Measurements from ENCODE around the gene ARSA. TPM values are rescaled to one million over a fixed set of nuclear protein-coding genes. Genes with fewer than 3 reads are reported as not detected.

The ARSA gene
- total and polyA plus RNA-seq, 2 of the 13 experiments (the other 11 are each of a cell fraction or from before 2014, with no cell fraction given): 9.0 to 11.5 TPM

GRCh38 chr22:50613291-50613981 is 14.5 kb downstream of the ARSA start (continued):
- TF ChIP-seq ZNF382 (CRISPR knock-in tag; IDR thresholded peaks at IDR 0.05; ENCODE audit: borderline replicate concordance) (no peak), POGZ (CRISPR knock-in tag; IDR thresholded peaks at IDR 0.05) (0 out of 2 replicates have a peak, but pooled peaks have one; percentile 29), ZNF121 (CRISPR knock-in tag; IDR thresholded peaks at IDR 0.05) (no peak), ZNF558 (CRISPR knock-in tag; IDR thresholded peaks at IDR 0.05; ENCODE audit: borderline replicate concordance) (no peak), ETV5 (CRISPR knock-in tag; IDR thresholded peaks at IDR 0.05; ENCODE audit: borderline replicate concordance) (peak; percentile 80; the same call in 1 of the 2 replicates), ZNF891 (CRISPR knock-in tag; IDR thresholded peaks at IDR 0.05) (no peak; the same call in 1 of the 2 replicates), ELF3 (CRISPR knock-in tag; IDR thresholded peaks at IDR 0.05) (peak; percentile 90), ZNF430 (CRISPR knock-in tag; IDR thresholded peaks at IDR 0.05) (no peak), AHDC1 (CRISPR knock-in tag; IDR thresholded peaks at IDR 0.05; ENCODE audit: borderline replicate concordance) (no peak), ZNF609 (CRISPR knock-in tag; IDR thresholded peaks at IDR 0.05; ENCODE audit: borderline replicate concordance) (no peak), ZNF792 (CRISPR knock-in tag; IDR thresholded peaks at IDR 0.05) (0 out of 2 replicates have a peak, but pooled peaks have one; percentile 52), ZNF484 (CRISPR knock-in tag; IDR thresholded peaks at IDR 0.05; ENCODE audit: borderline replicate concordance, low read depth) (no peak), UBTF (CRISPR knock-in tag; IDR thresholded peaks at IDR 0.05) (peak; percentile 84), HNF4G (IDR thresholded peaks at IDR 0.05; ENCODE audit: borderline replicate concordance, low read depth, low read length) (no peak; the same call in 1 of the 2 replicates), HNF4G (CRISPR knock-in tag; IDR thresholded peaks at IDR 0.05; ENCODE audit: borderline replicate concordance, low read depth) (peak; percentile 75; the same call in 1 of the 2 replicates), THAP11 (CRISPR knock-in tag; IDR thresholded peaks at IDR 0.05) (peak; percentile 38), NBN (conservative IDR thresholded peaks at IDR 0.05) (no peak)

Data from HepG2 (cell line).